ENCODE data around the gene ADSS2. TPM values are rescaled to one million over a fixed set of nuclear protein-coding genes. Genes with fewer than 3 reads are reported as not detected.

ADSS2 gene
- total RNA-seq, 2 donors from 2014 or later, result 7.9 to 9.6 TPM

DNA sequence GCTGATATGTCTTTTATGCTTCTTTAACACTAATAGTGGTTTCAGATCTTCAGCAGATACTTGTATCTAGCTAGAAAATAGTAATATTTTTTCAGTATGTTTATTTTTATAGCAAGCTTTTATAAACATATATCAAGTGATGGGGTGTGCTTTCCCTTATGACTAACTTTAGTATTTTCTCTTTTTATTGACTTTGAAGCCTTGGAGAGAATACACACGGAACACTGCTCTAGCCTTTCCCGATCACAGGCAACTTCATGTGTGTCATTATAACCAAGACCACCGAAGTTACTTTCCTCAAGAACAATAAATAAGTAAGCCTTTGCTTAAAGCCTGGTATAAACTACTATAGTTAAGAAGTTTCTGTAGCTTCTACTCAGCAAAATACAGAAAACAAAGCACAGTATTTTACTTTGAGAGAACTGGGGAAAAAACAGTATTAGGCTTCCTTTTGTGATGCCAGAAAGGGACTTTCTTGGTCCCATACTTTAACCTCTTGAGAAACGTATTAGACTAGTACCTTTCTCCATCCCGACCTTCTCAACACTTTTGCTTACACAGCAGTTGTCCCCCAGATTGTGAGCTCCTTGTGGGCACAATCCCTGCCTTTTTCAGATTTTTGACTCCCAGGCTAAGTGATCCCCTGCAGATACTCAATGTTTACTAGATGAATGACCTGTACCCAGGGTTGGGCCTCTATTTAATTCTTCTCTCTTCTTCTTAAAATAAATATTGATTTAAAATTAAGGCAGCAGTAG, 3.3 kb downstream of the ADSS2 start:
- no peaks in the 10 kb centered on the region for H3K27me3 ChIP-seq
- H3K4me3 ChIP-seq, result no peak overlapping the region
- H3K36me3 ChIP-seq, result no peaks in the 10 kb centered on the region
- peaks cover 0 to 28% of the 10 kb centered on the region in 2 donors for H3K4me1 ChIP-seq
- TF ChIP-seq, protein P1, sequence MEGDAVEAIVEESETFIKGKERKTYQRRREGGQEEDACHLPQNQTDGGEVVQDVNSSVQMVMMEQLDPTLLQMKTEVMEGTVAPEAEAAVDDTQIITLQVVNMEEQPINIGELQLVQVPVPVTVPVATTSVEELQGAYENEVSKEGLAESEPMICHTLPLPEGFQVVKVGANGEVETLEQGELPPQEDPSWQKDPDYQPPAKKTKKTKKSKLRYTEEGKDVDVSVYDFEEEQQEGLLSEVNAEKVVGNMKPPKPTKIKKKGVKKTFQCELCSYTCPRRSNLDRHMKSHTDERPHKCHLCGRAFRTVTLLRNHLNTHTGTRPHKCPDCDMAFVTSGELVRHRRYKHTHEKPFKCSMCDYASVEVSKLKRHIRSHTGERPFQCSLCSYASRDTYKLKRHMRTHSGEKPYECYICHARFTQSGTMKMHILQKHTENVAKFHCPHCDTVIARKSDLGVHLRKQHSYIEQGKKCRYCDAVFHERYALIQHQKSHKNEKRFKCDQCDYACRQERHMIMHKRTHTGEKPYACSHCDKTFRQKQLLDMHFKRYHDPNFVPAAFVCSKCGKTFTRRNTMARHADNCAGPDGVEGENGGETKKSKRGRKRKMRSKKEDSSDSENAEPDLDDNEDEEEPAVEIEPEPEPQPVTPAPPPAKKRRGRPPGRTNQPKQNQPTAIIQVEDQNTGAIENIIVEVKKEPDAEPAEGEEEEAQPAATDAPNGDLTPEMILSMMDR (IDR thresholded peaks at IDR 0.05), result no peak
- no peaks in the 10 kb centered on the region for H3K9me3 ChIP-seq
- H3K27ac ChIP-seq, result no peak overlapping the region
- DNase-seq (ENCODE audit: low spot score), result no peak

DNA sequence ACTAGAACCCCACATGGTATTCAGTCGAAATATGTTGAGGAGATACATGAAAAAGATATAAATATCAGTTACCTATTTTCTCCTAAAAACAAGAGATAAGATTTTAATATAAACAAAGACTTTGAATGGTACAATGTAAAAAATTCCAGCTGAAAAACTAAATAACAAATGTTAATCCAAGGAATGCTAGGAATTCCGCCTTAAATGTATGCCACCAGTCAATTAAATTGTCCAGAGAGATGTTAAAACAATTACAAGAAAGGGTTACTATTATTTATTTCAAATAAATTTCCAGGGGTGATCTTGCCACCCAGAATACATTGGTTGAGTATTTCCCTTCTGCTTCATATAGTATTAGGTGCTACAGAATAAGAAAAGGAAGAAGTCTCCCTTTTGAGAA, 4.2 kb downstream of the ADSS2 start:
- DNase-seq (ENCODE audit: low spot score), result no peak
- Histone ChIP-seq H3K36me3 (no peaks in the 10 kb centered on the region), H3K4me3 (no peak overlapping the region), H3K9me3 (no peaks in the 10 kb centered on the region), H3K27me3 (no peaks in the 10 kb centered on the region), H3K4me1 (peaks cover 0 to 28% of the 10 kb centered on the region in 2 donors), H3K27ac (no peak overlapping the region)
- TF ChIP-seq, protein P1 (IDR thresholded peaks at IDR 0.05), result no peak

DNA sequence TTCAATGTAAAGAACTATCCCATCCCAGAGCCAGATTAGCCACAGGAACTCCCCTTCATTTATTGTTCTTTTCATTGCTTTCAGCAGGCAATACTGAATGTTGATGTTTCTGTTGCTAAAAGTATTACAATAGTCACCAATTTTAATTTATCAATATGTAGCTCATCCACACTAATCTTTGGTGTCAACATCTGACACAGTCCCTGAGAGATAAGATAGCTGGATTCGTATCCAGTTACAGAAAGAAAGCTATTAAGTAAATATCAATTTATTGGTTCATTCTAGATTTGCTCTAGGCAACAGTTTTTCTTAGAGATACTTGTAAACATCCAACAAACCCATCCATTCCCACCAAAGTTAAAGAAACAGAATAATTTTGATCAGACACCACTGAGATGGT, 4.7 kb downstream of the ADSS2 start:
- no peaks in the 10 kb centered on the region for H3K27me3 ChIP-seq
- H3K4me1 ChIP-seq, result peaks cover 0 to 28% of the 10 kb centered on the region in 2 donors
- TF ChIP-seq, protein P1 (IDR thresholded peaks at IDR 0.05), result no peak

DNA sequence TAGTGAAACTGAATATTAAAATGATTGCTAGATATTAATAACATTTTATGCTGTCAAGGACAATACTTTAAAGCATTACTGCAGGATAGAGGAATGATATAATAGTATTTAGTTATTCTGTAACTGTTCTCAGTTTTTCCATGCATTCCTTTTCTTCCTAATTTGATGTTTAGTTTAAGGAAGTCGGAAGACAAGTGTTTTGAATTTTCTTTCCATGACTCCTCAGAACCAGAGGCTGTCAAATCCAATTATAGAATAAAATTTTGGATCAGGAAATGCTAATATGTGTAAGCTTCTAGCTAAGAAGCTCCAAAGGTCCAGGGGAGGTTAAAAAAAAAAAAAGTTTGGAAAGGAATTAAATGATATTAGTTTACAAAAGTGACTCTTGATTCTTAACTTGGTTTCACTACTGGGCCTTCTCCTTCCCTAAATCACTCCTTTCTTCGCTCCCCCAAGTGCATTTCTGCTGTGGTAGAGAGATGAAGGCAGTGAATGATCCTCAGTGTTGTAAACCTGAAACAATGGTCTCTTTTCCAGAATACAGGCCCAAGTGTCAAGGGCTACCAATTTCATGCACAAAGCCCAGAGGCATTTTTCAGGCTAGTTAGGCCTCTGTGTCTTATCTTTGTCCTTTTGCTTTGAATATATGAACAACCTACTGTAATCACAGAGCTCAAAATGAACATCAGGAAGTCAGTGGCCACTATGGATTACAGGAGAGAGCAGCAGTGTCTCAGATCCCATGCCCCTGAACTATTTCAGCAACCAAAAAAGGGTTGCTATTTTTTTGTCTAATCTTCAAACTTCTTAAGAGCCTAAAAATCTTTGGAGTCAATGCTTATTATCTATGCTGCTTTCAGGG, 6.2 kb downstream of the ADSS2 start:
- Histone ChIP-seq H3K27me3 (no peaks in the 10 kb centered on the region), H3K4me1 (peaks cover 0 to 26% of the 10 kb centered on the region in 2 donors), H3K36me3 (no peaks in the 10 kb centered on the region), H3K4me3 (no peak overlapping the region), H3K9me3 (no peaks in the 10 kb centered on the region), H3K27ac (peak overlapping the region in 1 of 2 donors; percentile 8)
- TF ChIP-seq, protein P1 (IDR thresholded peaks at IDR 0.05), result no peak
- no peak for DNase-seq (ENCODE audit: low spot score)

More for the DNA sequence above, 4.7 kb downstream of the ADSS2 start:
- Histone ChIP-seq H3K4me3 (no peak overlapping the region), H3K36me3 (no peaks in the 10 kb centered on the region), H3K9me3 (no peaks in the 10 kb centered on the region), H3K27ac (no peak overlapping the region)
- DNase-seq (ENCODE audit: low spot score), result no peak

DNA sequence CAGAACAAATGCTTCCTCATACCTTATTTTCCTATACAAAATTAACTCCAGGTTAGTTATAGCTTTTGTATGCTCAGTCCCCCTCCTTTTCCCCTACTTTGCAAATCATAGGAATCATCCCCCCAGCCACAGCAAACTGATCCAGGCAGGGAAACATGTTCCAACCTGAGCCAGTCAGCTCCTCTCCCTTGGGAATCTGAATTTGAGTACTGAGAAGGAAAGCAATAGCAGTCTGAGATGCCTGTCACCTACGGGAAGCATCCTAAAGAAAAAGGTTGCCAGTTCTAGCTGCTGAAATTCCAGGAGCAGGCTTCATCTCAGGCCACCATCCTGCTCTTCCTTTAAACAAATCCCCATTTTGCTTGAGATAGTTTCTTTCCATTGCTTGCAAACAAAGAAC, 6.9 kb downstream of the ADSS2 start:
- peaks cover 0 to 19% of the 10 kb centered on the region in 2 donors for H3K4me1 ChIP-seq
- DNase-seq (ENCODE audit: low spot score), result no peak
- H3K27me3 ChIP-seq, result no peaks in the 10 kb centered on the region
- no peaks in the 10 kb centered on the region for H3K36me3 ChIP-seq
- H3K4me3 ChIP-seq, result no peak overlapping the region
- H3K27ac ChIP-seq, result no peak overlapping the region
- H3K9me3 ChIP-seq, result no peaks in the 10 kb centered on the region
- TF ChIP-seq, protein P1 (IDR thresholded peaks at IDR 0.05), result no peak

Data from right atrium auricular region (tissue), 2 donors.